ENCODE measurements around the gene COL27A1.

COL27A1 gene

DNA sequence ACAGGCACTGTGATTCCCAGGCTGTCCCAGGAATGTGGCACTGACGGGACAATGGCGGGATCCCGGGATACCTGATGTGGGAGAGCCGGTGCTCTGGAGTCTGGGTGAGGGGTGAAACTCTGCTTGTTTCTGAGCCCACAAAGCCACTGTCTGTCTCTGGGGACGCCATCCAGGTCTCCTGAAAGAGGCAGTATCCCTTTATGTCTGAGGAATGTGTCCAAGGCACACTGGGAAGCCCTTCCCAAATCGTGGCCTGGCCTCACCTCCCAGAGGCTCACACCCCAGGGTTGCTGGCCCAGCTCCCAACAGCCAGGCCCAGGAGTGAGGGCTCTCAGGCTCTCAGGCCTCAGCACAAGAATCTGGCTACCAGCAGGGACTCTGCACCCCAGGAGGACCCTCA lies 201.5 kb downstream of the COL27A1 start:
- no peak overlapping the region for H3K9ac ChIP-seq (ENCODE audit: low read length)
- no peak overlapping the region for H3K4me2 ChIP-seq (ENCODE audit: low read length)
- no peak overlapping the region for H2AFZ ChIP-seq (ENCODE audit: low read length)
- H3K27ac ChIP-seq (ENCODE audit: low read depth, low read length, poor library complexity, severe bottlenecking): no peak overlapping the region
- no peak overlapping the region for H3K4me3 ChIP-seq (ENCODE audit: low read depth, low read length, poor library complexity, severe bottlenecking)
- no peaks in the 10 kb centered on the region for H3K4me1 ChIP-seq (ENCODE audit: insufficient read depth, low read length, severe bottlenecking)
- no peaks in the 10 kb centered on the region for H3F3A ChIP-seq (ENCODE audit: insufficient read depth, low read length)
- H3K79me2 ChIP-seq (ENCODE audit: insufficient read depth, low read length): no peaks in the 10 kb centered on the region
- H4K20me1 ChIP-seq (ENCODE audit: insufficient read depth, low read length): no peaks in the 10 kb centered on the region
- no peak for TF ChIP-seq EZH2 (IDR thresholded peaks at IDR 0.05; ENCODE audit: borderline replicate concordance, low read length)
- TF ChIP-seq, protein P1, sequence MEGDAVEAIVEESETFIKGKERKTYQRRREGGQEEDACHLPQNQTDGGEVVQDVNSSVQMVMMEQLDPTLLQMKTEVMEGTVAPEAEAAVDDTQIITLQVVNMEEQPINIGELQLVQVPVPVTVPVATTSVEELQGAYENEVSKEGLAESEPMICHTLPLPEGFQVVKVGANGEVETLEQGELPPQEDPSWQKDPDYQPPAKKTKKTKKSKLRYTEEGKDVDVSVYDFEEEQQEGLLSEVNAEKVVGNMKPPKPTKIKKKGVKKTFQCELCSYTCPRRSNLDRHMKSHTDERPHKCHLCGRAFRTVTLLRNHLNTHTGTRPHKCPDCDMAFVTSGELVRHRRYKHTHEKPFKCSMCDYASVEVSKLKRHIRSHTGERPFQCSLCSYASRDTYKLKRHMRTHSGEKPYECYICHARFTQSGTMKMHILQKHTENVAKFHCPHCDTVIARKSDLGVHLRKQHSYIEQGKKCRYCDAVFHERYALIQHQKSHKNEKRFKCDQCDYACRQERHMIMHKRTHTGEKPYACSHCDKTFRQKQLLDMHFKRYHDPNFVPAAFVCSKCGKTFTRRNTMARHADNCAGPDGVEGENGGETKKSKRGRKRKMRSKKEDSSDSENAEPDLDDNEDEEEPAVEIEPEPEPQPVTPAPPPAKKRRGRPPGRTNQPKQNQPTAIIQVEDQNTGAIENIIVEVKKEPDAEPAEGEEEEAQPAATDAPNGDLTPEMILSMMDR (IDR thresholded peaks at IDR 0.05; ENCODE audit: low read length): no peak
- no peaks in the 10 kb centered on the region for H3K9me2 ChIP-seq (ENCODE audit: low read depth, low read length)
- no peaks in the 10 kb centered on the region for H3K27me3 ChIP-seq (ENCODE audit: insufficient read depth, low read length)
- no peaks in the 10 kb centered on the region for H3K9me3 ChIP-seq (ENCODE audit: low read length)
- peaks cover 95% of the 10 kb centered on the region for H3K36me3 ChIP-seq (ENCODE audit: insufficient read depth, low read length)

DNA sequence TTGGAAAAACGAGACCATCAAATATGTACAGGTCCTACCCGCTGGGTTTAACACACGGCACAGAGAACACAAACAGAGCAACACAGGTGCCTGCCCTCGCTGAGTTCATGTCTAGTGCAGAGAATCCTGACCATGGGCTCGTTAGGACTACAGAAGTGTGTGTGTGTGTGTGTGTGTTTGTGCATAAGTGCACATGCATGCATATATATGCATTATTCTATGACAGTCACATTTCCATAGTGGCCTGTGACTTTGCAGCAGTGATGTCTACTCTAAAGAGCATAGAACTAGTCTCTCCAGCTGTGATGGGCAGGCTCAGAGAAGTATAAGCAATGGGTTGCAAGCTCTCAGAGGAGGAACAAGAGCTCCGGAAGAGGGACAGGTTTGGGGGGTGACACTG lies 202.0 kb downstream of the COL27A1 start:
- no peak overlapping the region for H3K9ac ChIP-seq (ENCODE audit: low read length)
- peaks cover 95% of the 10 kb centered on the region for H3K36me3 ChIP-seq (ENCODE audit: insufficient read depth, low read length)
- no peaks in the 10 kb centered on the region for H3K27me3 ChIP-seq (ENCODE audit: insufficient read depth, low read length)
- H3K4me1 ChIP-seq (ENCODE audit: insufficient read depth, low read length, severe bottlenecking): no peaks in the 10 kb centered on the region
- no peaks in the 10 kb centered on the region for H3K9me3 ChIP-seq (ENCODE audit: low read length)
- H3F3A ChIP-seq (ENCODE audit: insufficient read depth, low read length): no peaks in the 10 kb centered on the region
- H2AFZ ChIP-seq (ENCODE audit: low read length): no peak overlapping the region
- H3K9me2 ChIP-seq (ENCODE audit: low read depth, low read length): no peaks in the 10 kb centered on the region
- no peak overlapping the region for H3K27ac ChIP-seq (ENCODE audit: low read depth, low read length, poor library complexity, severe bottlenecking)
- H3K79me2 ChIP-seq (ENCODE audit: insufficient read depth, low read length): no peaks in the 10 kb centered on the region
- no peak overlapping the region for H3K4me2 ChIP-seq (ENCODE audit: low read length)
- no peak for TF ChIP-seq EZH2 (IDR thresholded peaks at IDR 0.05; ENCODE audit: borderline replicate concordance, low read length)
- TF ChIP-seq, protein P1 (IDR thresholded peaks at IDR 0.05; ENCODE audit: low read length): no peak
- H4K20me1 ChIP-seq (ENCODE audit: insufficient read depth, low read length): no peaks in the 10 kb centered on the region
- no peak overlapping the region for H3K4me3 ChIP-seq (ENCODE audit: low read depth, low read length, poor library complexity, severe bottlenecking)

DNA sequence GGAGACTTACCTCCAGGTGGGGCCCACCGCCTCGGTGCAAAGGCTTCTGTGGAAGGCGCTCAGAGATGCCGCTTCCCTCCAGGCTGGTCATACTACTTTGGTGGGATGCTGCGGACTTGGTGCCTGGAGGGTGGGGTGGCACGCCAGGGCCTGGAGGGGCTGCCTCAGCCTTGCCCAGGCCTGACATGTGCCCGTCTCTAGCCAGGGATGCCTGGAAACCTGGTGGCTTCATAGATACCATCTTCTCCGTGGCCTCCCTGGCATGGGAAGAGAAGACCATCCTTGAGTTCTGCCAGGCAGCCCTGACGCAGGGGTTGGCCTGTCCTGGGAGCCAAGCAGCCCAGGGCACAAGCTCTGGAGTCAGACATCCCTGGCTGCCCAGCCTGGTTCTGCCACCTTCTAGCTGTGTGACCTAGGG lies 202.6 kb downstream of the COL27A1 start:
- Histone ChIP-seq H4K20me1 (ENCODE audit: insufficient read depth, low read length) (no peaks in the 10 kb centered on the region), H3K9me2 (ENCODE audit: low read depth, low read length) (no peaks in the 10 kb centered on the region), H3K27me3 (ENCODE audit: insufficient read depth, low read length) (no peaks in the 10 kb centered on the region), H3K27ac (ENCODE audit: low read depth, low read length, poor library complexity, severe bottlenecking) (no peak overlapping the region), H3K9me3 (ENCODE audit: low read length) (no peaks in the 10 kb centered on the region), H3K4me1 (ENCODE audit: insufficient read depth, low read length, severe bottlenecking) (no peaks in the 10 kb centered on the region), H3K9ac (ENCODE audit: low read length) (no peak overlapping the region), H3K79me2 (ENCODE audit: insufficient read depth, low read length) (no peaks in the 10 kb centered on the region), H3K4me2 (ENCODE audit: low read length) (no peak overlapping the region), H3K4me3 (ENCODE audit: low read depth, low read length, poor library complexity, severe bottlenecking) (no peak overlapping the region), H3K36me3 (ENCODE audit: insufficient read depth, low read length) (peaks cover 95% of the 10 kb centered on the region), H3F3A (ENCODE audit: insufficient read depth, low read length) (no peaks in the 10 kb centered on the region), H2AFZ (ENCODE audit: low read length) (no peak overlapping the region)
- TF ChIP-seq, protein P1 (IDR thresholded peaks at IDR 0.05; ENCODE audit: low read length): no peak
- no peak for TF ChIP-seq EZH2 (IDR thresholded peaks at IDR 0.05; ENCODE audit: borderline replicate concordance, low read length)

Data from OCI-LY1 (cell line).